Loucy (cell line): ENCODE results near the gene TRIM25.

ENCODE experiments used
- H2AFZ ChIP-seq: fragments of 200-600 bp; sonication (generic); 2 replicates; pipeline ENCODE4 v1.6.0; 2016; ENCODE audit warnings: antibody characterized with exemption, mild to moderate bottlenecking, low read length, moderate library complexity
- H3F3A ChIP-seq: fragments of 200-600 bp; 2 replicates; pipeline ENCODE4 v1.6.0; 2016; ENCODE audit warnings: antibody characterized with exemption, low read depth, mild to moderate bottlenecking
- H3K27me3 ChIP-seq: fragments of 200-600 bp; sonication (generic); 2 replicates; pipeline ENCODE4 v1.6.1; 2014; ENCODE audit warnings: low read length, mild to moderate bottlenecking; ENCODE audit not compliant: insufficient read depth, poor library complexity, severe bottlenecking
- H3K36me3 ChIP-seq: fragments of 200-600 bp; sonication (generic); 2 replicates; pipeline ENCODE4 v1.6.1; 2016; ENCODE audit warnings: low read length; ENCODE audit not compliant: insufficient read depth
- H3K4me1 ChIP-seq: fragments of 200-600 bp; sonication (generic); 2 replicates; pipeline ENCODE4 v1.5.1; 2014; ENCODE audit warnings: low read length, mild to moderate bottlenecking; ENCODE audit not compliant: insufficient read depth, poor library complexity, severe bottlenecking
- H3K4me2 ChIP-seq: fragments of 200-600 bp; sonication (generic); 2 replicates; pipeline ENCODE4 v1.6.0; 2014; ENCODE audit warnings: antibody characterized with exemption, low read length, low read depth, mild to moderate bottlenecking; ENCODE audit not compliant: poor library complexity, severe bottlenecking
- H3K4me3 ChIP-seq: fragments of 200-600 bp; sonication (generic); 2 replicates; pipeline ENCODE4 v1.5.1; 2014; ENCODE audit warnings: low read length, mild to moderate bottlenecking, mixed read lengths; ENCODE audit not compliant: poor library complexity, severe bottlenecking
- H3K79me2 ChIP-seq: fragments of 200-600 bp; sonication (generic); 2 replicates; pipeline ENCODE4 v1.6.1; 2014; ENCODE audit warnings: low read length; ENCODE audit not compliant: insufficient read depth
- H3K9ac ChIP-seq: fragments of 200-600 bp; sonication (generic); 2 replicates; pipeline ENCODE4 v1.6.0; 2014; ENCODE audit warnings: mild to moderate bottlenecking, low read depth, low read length, moderate library complexity; ENCODE audit not compliant: poor library complexity, severe bottlenecking
- H3K9me2 ChIP-seq: fragments of 200-600 bp; sonication (generic); replicated peaks from 2 replicates; pipeline ENCODE4 v1.6.1; 2016; ENCODE audit warnings: low read depth, low read length, mixed read lengths
- H3K9me3 ChIP-seq: fragments of 200-600 bp; sonication (generic); 2 replicates; pipeline ENCODE4 v1.6.1; 2014; ENCODE audit warnings: mild to moderate bottlenecking, antibody characterized with exemption, low read length, low read depth; ENCODE audit not compliant: insufficient read depth
- H4K20me1 ChIP-seq: fragments of 200-600 bp; sonication (generic); 2 replicates; pipeline ENCODE4 v1.6.0; 2014; ENCODE audit warnings: antibody characterized with exemption, low read length, mild to moderate bottlenecking; ENCODE audit not compliant: insufficient read depth, poor library complexity, severe bottlenecking
- EZH2phosphoT487 ChIP-seq: fragments of 200-600 bp; IDR thresholded peaks from 2 replicates; pipeline ENCODE4 v1.6.1; 2018; ENCODE audit warnings: antibody characterized with exemption, mild to moderate bottlenecking, moderate library complexity, borderline replicate concordance
- TF ChIP-seq, protein P1 (sequence below): fragments of 200-600 bp; sonication (generic); conservative IDR thresholded peaks from 2 replicates; pipeline ENCODE4 v1.5.1; 2014; ENCODE audit warnings: mild to moderate bottlenecking, antibody characterized with exemption, low read length

TRIM25 gene

GRCh38 chr17:56863974-56864373 is 49.9 kb downstream of the TRIM25 start:
- Histone ChIP-seq H3K4me2 (no peak overlapping the region), H2AFZ (no peak overlapping the region), H3K4me1 (no peaks in the 10 kb centered on the region), H3K4me3 (no peak overlapping the region), H4K20me1 (no peaks in the 10 kb centered on the region), H3K36me3 (peaks cover 63% of the 10 kb centered on the region; the same call in 1 of the 2 replicates), H3K79me2 (no peaks in the 10 kb centered on the region), H3K9ac (no peak overlapping the region), H3K27me3 (no peaks in the 10 kb centered on the region), H3K9me3 (no peaks in the 10 kb centered on the region), H3K9me2 (no peaks in the 10 kb centered on the region), H3F3A (no peaks in the 10 kb centered on the region; the same call in 1 of the 2 replicates)
- TF ChIP-seq, protein P1, sequence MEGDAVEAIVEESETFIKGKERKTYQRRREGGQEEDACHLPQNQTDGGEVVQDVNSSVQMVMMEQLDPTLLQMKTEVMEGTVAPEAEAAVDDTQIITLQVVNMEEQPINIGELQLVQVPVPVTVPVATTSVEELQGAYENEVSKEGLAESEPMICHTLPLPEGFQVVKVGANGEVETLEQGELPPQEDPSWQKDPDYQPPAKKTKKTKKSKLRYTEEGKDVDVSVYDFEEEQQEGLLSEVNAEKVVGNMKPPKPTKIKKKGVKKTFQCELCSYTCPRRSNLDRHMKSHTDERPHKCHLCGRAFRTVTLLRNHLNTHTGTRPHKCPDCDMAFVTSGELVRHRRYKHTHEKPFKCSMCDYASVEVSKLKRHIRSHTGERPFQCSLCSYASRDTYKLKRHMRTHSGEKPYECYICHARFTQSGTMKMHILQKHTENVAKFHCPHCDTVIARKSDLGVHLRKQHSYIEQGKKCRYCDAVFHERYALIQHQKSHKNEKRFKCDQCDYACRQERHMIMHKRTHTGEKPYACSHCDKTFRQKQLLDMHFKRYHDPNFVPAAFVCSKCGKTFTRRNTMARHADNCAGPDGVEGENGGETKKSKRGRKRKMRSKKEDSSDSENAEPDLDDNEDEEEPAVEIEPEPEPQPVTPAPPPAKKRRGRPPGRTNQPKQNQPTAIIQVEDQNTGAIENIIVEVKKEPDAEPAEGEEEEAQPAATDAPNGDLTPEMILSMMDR: no peak
- TF ChIP-seq EZH2phosphoT487: no peak

- Histone ChIP-seq H3K9me3 (no peaks in the 10 kb centered on the region), H3K79me2 (no peaks in the 10 kb centered on the region), H3F3A (no peaks in the 10 kb centered on the region; the same call in 1 of the 2 replicates), H2AFZ (no peak overlapping the region), H3K36me3 (peaks cover 75% of the 10 kb centered on the region; the same call in 1 of the 2 replicates), H3K4me2 (no peak overlapping the region), H3K9me2 (no peaks in the 10 kb centered on the region), H3K27me3 (no peaks in the 10 kb centered on the region), H3K9ac (no peak overlapping the region), H3K4me1 (no peaks in the 10 kb centered on the region), H4K20me1 (no peaks in the 10 kb centered on the region), H3K4me3 (no peak overlapping the region)
- TF ChIP-seq, protein P1: no peak
- TF ChIP-seq EZH2phosphoT487: no peak
Measured at GRCh38 chr17:56861899-56862298, 52.0 kb downstream of the TRIM25 start.

DNA sequence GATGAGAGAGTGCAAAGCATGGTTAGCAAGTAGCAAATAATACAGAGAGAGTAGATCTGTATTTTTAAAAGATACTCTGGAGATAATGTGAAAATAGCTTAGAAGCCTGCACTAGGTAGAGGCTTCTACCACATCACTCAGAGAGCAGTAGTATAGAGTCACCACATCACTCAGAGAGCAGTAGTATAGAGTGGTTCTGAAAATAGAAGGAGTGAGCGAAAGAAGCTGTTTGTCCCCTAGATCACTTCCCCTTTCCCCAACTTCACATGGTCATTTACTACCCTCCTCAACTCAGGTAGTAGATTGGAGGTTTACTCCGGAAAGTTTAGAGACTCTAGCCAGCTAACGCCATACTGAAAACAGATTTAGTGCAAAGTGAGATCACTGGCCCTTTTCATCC is 62.8 kb downstream of the TRIM25 start:
- no peak overlapping the region for H3K9ac ChIP-seq
- H3F3A ChIP-seq: no peaks in the 10 kb centered on the region
- H3K4me3 ChIP-seq: no peak overlapping the region

More for the DNA sequence above, 62.8 kb downstream of the TRIM25 start:
- H3K9me2 ChIP-seq: no peaks in the 10 kb centered on the region
- H4K20me1 ChIP-seq: no peaks in the 10 kb centered on the region
- H2AFZ ChIP-seq: no peak overlapping the region
- no peaks in the 10 kb centered on the region for H3K27me3 ChIP-seq
- no peaks in the 10 kb centered on the region for H3K9me3 ChIP-seq
- no peaks in the 10 kb centered on the region; the same call in 1 of the 2 replicates for H3K79me2 ChIP-seq
- peaks cover 66% of the 10 kb centered on the region for H3K36me3 ChIP-seq
- peaks cover 5% of the 10 kb centered on the region for H3K4me1 ChIP-seq
- TF ChIP-seq, protein P1: no peak
- no peak overlapping the region for H3K4me2 ChIP-seq
